Measurements from ENCODE around the gene DOCK1.

DNA sequence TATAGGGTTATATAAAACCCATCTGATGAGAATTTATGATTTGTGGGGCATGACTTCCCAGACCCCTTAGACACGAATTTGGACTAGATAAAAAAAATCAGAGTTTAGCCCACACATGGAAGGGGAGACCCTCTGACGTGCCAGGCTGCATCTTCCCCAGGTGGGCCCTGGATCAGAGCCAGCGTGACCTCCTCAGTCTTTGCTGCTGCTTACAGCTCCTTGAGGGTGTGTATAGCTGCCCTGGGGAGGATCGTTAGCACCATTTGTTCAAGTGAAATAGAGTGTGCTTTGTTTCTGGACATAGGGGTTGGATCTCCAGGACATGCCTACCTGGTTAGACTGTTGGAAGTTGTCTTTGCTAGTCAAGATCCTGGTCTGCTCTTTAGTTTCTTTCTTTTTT, 54.2 kb downstream of the DOCK1 start:
- TF ChIP-seq, protein P1, sequence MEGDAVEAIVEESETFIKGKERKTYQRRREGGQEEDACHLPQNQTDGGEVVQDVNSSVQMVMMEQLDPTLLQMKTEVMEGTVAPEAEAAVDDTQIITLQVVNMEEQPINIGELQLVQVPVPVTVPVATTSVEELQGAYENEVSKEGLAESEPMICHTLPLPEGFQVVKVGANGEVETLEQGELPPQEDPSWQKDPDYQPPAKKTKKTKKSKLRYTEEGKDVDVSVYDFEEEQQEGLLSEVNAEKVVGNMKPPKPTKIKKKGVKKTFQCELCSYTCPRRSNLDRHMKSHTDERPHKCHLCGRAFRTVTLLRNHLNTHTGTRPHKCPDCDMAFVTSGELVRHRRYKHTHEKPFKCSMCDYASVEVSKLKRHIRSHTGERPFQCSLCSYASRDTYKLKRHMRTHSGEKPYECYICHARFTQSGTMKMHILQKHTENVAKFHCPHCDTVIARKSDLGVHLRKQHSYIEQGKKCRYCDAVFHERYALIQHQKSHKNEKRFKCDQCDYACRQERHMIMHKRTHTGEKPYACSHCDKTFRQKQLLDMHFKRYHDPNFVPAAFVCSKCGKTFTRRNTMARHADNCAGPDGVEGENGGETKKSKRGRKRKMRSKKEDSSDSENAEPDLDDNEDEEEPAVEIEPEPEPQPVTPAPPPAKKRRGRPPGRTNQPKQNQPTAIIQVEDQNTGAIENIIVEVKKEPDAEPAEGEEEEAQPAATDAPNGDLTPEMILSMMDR (IDR thresholded peaks at IDR 0.05), result no peak
- TF ChIP-seq POLR2AphosphoS5 (IDR thresholded peaks at IDR 0.05), result no peak

All from breast epithelium (tissue), 3 donors.